ENCODE results near the gene CYS1.
"Not testable (repeated sequence)": the region's sequence is repeated elsewhere in the genome, so short reads cannot be mapped to it uniquely, and the experiment has no call there.

Gene CYS1

GRCh38 chr2:10010861-10011605 lies 69.2 kb downstream of the CYS1 start:
- not testable (repeated sequence) for H3K27ac ChIP-seq (ENCODE audit: low read length); H3K9ac ChIP-seq (ENCODE audit: low read length in 2 of 2); H3K9me3 ChIP-seq (ENCODE audit: control insufficient read depth in 2 of 2, low read length in 2 of 2); H3K4me3 ChIP-seq (ENCODE audit: low read length in 2 of 2); H3K27me3 ChIP-seq (ENCODE audit: control insufficient read depth in 1 of 2, insufficient read depth in 2 of 2, low read length in 2 of 2); H3K36me3 ChIP-seq (ENCODE audit: control insufficient read depth in 2 of 2, insufficient read depth in 2 of 2, low read length in 2 of 2)
- H3K4me1 ChIP-seq (ENCODE audit: control insufficient read depth, insufficient read depth, low read length) = peaks cover 36% of the 10 kb centered on the region

- Histone ChIP-seq H3K4me1 (ENCODE audit: control insufficient read depth, insufficient read depth, low read length) (peaks cover 36% of the 10 kb centered on the region), H3K9ac (ENCODE audit: low read length in 2 of 2) (peak overlapping the region; percentile 29 to 38), H3K4me3 (ENCODE audit: low read length in 2 of 2) (no peak overlapping the region), H3K9me3 (ENCODE audit: control insufficient read depth in 2 of 2, low read length in 2 of 2) (no peaks in the 10 kb centered on the region), H3K27me3 (ENCODE audit: control insufficient read depth in 1 of 2, insufficient read depth in 2 of 2, low read length in 2 of 2) (no peaks in the 10 kb centered on the region), H3K36me3 (ENCODE audit: control insufficient read depth in 2 of 2, insufficient read depth in 2 of 2, low read length in 2 of 2) (no peaks in the 10 kb centered on the region), H3K27ac (ENCODE audit: low read length) (peak overlapping the region; percentile 64)
These were observed 70.1 kb downstream of the CYS1 start for GRCh38 chr2:10009811-10010781.

GRCh38 chr2:10009271-10009810 lies 70.9 kb downstream of the CYS1 start:
- Histone ChIP-seq H3K36me3 (ENCODE audit: control insufficient read depth in 2 of 2, insufficient read depth in 2 of 2, low read length in 2 of 2) (no peaks in the 10 kb centered on the region), H3K9me3 (ENCODE audit: control insufficient read depth in 2 of 2, low read length in 2 of 2) (no peaks in the 10 kb centered on the region), H3K9ac (ENCODE audit: low read length in 2 of 2) (peak overlapping the region in 1 of 2 donors; percentile 29), H3K27me3 (ENCODE audit: control insufficient read depth in 1 of 2, insufficient read depth in 2 of 2, low read length in 2 of 2) (no peaks in the 10 kb centered on the region), H3K27ac (ENCODE audit: low read length) (peak overlapping the region; percentile 64), H3K4me1 (ENCODE audit: control insufficient read depth, insufficient read depth, low read length) (peaks cover 37% of the 10 kb centered on the region), H3K4me3 (ENCODE audit: low read length in 2 of 2) (no peak overlapping the region)

DNA sequence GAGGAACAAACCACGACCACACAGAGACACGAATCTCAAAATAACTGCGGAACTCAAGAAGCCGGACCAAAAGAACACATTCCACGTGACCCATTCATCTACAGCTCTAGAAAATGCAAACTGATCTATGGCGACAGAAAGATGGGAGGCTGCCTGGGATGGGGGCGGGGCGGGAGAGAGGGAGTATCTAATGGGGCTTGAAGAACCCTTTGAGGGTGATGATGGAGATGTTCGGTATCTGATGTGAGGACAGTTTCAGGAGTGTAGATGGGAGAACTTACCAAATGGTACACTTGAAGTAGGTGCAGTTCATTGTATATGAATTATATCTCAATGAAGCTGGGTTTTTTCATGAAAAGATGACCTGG lies 71.4 kb downstream of the CYS1 start:
- no peaks in the 10 kb centered on the region for H3K27me3 ChIP-seq (ENCODE audit: control insufficient read depth in 1 of 2, insufficient read depth in 2 of 2, low read length in 2 of 2)
- H3K27ac ChIP-seq (ENCODE audit: low read length) = no peak overlapping the region
- H3K9me3 ChIP-seq (ENCODE audit: control insufficient read depth in 2 of 2, low read length in 2 of 2) = no peaks in the 10 kb centered on the region
- H3K4me3 ChIP-seq (ENCODE audit: low read length in 2 of 2) = no peak overlapping the region
- peaks cover 38% of the 10 kb centered on the region for H3K4me1 ChIP-seq (ENCODE audit: control insufficient read depth, insufficient read depth, low read length)
- H3K9ac ChIP-seq (ENCODE audit: low read length in 2 of 2) = no peak overlapping the region
- no peaks in the 10 kb centered on the region for H3K36me3 ChIP-seq (ENCODE audit: control insufficient read depth in 2 of 2, insufficient read depth in 2 of 2, low read length in 2 of 2)

GRCh38 chr2:10007921-10008808 lies 72.0 kb downstream of the CYS1 start:
- Histone ChIP-seq H3K4me3 (ENCODE audit: low read length in 2 of 2) (no peak overlapping the region), H3K9ac (ENCODE audit: low read length in 2 of 2) (no peak overlapping the region), H3K4me1 (ENCODE audit: control insufficient read depth, insufficient read depth, low read length) (peaks cover 38% of the 10 kb centered on the region), H3K9me3 (ENCODE audit: control insufficient read depth in 2 of 2, low read length in 2 of 2) (no peaks in the 10 kb centered on the region), H3K27me3 (ENCODE audit: control insufficient read depth in 1 of 2, insufficient read depth in 2 of 2, low read length in 2 of 2) (no peaks in the 10 kb centered on the region), H3K36me3 (ENCODE audit: control insufficient read depth in 2 of 2, insufficient read depth in 2 of 2, low read length in 2 of 2) (no peaks in the 10 kb centered on the region), H3K27ac (ENCODE audit: low read length) (peak overlapping the region; percentile 37)

- H3K9me3 ChIP-seq (ENCODE audit: control insufficient read depth in 2 of 2, low read length in 2 of 2) = no peaks in the 10 kb centered on the region
- H3K4me1 ChIP-seq (ENCODE audit: control insufficient read depth, insufficient read depth, low read length) = peaks cover 38% of the 10 kb centered on the region
- H3K4me3 ChIP-seq (ENCODE audit: low read length in 2 of 2) = no peak overlapping the region
- H3K27me3 ChIP-seq (ENCODE audit: control insufficient read depth in 1 of 2, insufficient read depth in 2 of 2, low read length in 2 of 2) = no peaks in the 10 kb centered on the region
- no peaks in the 10 kb centered on the region for H3K36me3 ChIP-seq (ENCODE audit: control insufficient read depth in 2 of 2, insufficient read depth in 2 of 2, low read length in 2 of 2)
- H3K9ac ChIP-seq (ENCODE audit: low read length in 2 of 2) = no peak overlapping the region
- peak overlapping the region; percentile 37 for H3K27ac ChIP-seq (ENCODE audit: low read length)
These were observed 72.8 kb downstream of the CYS1 start for GRCh38 chr2:10007435-10007834.
